Pancreas (tissue), 10 donors: ENCODE measurements around the gene DSG3. TPM values are rescaled to one million over a fixed set of nuclear protein-coding genes. Genes with fewer than 3 reads are reported as not detected.

Source experiments
- ATAC-seq, 4 donors: fragments of 200-7000 bp; cut with Tn5 transposase; one replicate each; pipeline versions ENCODE4 v1.8.0 to v1.9.1; 2020; ENCODE audit warnings: mild to moderate bottlenecking in 4 of 4, moderate library complexity in 4 of 4
- DNase-seq, 6 donors: peaks; one replicate each; pipeline ENCODE4 v3.0.0-alpha.2; 2020
- FAIRE-seq: peaks from 2 replicates; lab custom pipeline; 2012; peaks lifted over from hg19 to GRCh38; lab: Jason Lieb, UNC
- H3K27ac ChIP-seq, 4 donors: fragments of 200-600 bp; sonication (generic); 1 replicate in 3 of 4; 2 replicates in 1 of 4; pipeline versions ENCODE4 v1.5.0 to v1.8.0; 2020
- H3K27me3 ChIP-seq, 4 donors: fragments of 200-600 bp; one replicate each; pipeline ENCODE4 v1.8.0; 2021
- H3K36me3 ChIP-seq, 3 donors: fragments of 200-600 bp; sonication (generic) in 1 of 3; one replicate each; pipeline versions ENCODE4 v1.5.0 to v1.8.0; 2020 to 2021
- H3K4me1 ChIP-seq, 3 donors: fragments of 200-600 bp; one replicate each; pipeline ENCODE4 v1.8.0; 2021
- H3K4me3 ChIP-seq, 4 donors: fragments of 200-600 bp; sonication (generic) in 2 of 4; one replicate each; pipeline versions ENCODE4 v1.5.0 to v1.8.0; 2020 to 2021
- H3K9me3 ChIP-seq, 4 donors: fragments of 200-600 bp; one replicate each; pipeline ENCODE4 v1.8.0; 2021
- CTCF ChIP-seq, 4 donors: fragments of 200-600 bp; sonication (generic) in 3 of 4; IDR thresholded peaks; one replicate each; pipeline versions ENCODE4 v1.5.0 to v1.8.0; 2021; ENCODE audit warnings: antibody characterized with exemption in 4 of 4
- WGBS, 2 donors: extraction: QIAGEN DNeasy Blood & Tissue Kit; methylation state at CpG; one replicate each; pipeline ENCODE4 v1.1.7; 2013; 5-methylcytosine and 5-hydroxymethylcytosine counted together
- intact Hi-C, 3 donors: fragments of 100-400 bp; cut with DNase I; formaldehyde crosslinking; loops; one replicate each; pipeline versions ENCODE4 v1.11.1 to v1.14.2; 2022
- polyA plus RNA-seq, 2 donors: library from polyadenylated mRNA; stranded (reverse); fragments of 200-250 nt; gene quantifications; one replicate each; pipeline ENCODE4 v1.2.3, GENCODE V29; 2013
- total RNA-seq, 6 donors: library from RNA; stranded (reverse); fragmentation: NEBNext Ultra II Directional in 4 of 6; extraction: Animal tissue kit (Norgen Biotek cat#: 25700) in 4 of 6; gene quantifications; one replicate each; pipeline versions ENCODE4 v1.2.1 to v1.2.4, GENCODE V29; 2021 to 2023
- donor health status: healthy with polysubstance abuse.
- donor health status: DM: no; HTN: no; CAD: no; lungs with moderate emphysema.
- donor health status: DM: no; HTN: no; CAD: no.
- donor health status: control.
- donor health status: control.
- donor health status: Bipolar disorder and iron deficiency.
- donor health status: DM: yes; HTN: yes; CAD: no.
- donor health status: DM: no; HTN: no; CAD: no.
- donor health status: DM: no; HTN: no; CAD: no.
- donor health status: DM: yes; HTN: yes; CAD: no.

Gene DSG3
- total and polyA plus RNA-seq, 8 donors, result 0.02 TPM; not detected in 7

- no peak for TF ChIP-seq CTCF (IDR thresholded peaks at IDR 0.05)
- Histone ChIP-seq H3K4me1 (no peaks in the 10 kb centered on the region), H3K9me3 (no peaks in the 10 kb centered on the region), H3K27me3 (no peaks in the 10 kb centered on the region), H3K4me3 (no peak overlapping the region), H3K36me3 (no peaks in the 10 kb centered on the region), H3K27ac (no peak overlapping the region)
- intact Hi-C loops, result no loop called here
- DNase-seq (no peak), FAIRE-seq (no peak), ATAC-seq (no peak)
Measured at GRCh38 chr18:31445908-31446307, 1.6 kb upstream of the DSG3 start.

GRCh38 chr18:31446854-31447253 is 687 bp upstream of the DSG3 start:
- FAIRE-seq (no peak), ATAC-seq (no peak), DNase-seq (no peak)
- Histone ChIP-seq H3K4me3 (no peak overlapping the region), H3K36me3 (no peaks in the 10 kb centered on the region), H3K27me3 (no peaks in the 10 kb centered on the region), H3K9me3 (no peaks in the 10 kb centered on the region), H3K27ac (no peak overlapping the region), H3K4me1 (no peaks in the 10 kb centered on the region)
- intact Hi-C loops, result no loop called here
- WGBS, 2 donors, result 47 to 72% methylated on average over 3 of the region's 3 CpGs
- no peak for TF ChIP-seq CTCF (IDR thresholded peaks at IDR 0.05)

- FAIRE-seq, result no peak
Measured at GRCh38 chr18:31450409-31450808, 2.9 kb downstream of the DSG3 start.

GRCh38 chr18:31451625-31452024 is 4.1 kb downstream of the DSG3 start:
- no peak overlapping the region for H3K4me3 ChIP-seq
- no peak for DNase-seq
- H3K4me1 ChIP-seq, result no peaks in the 10 kb centered on the region
- intact Hi-C loops, result no loop called here
- WGBS, 2 donors, result 65 to 75% methylated on average over 1 of the region's 1 CpG
- no peaks in the 10 kb centered on the region for H3K36me3 ChIP-seq
- no peak for TF ChIP-seq CTCF (IDR thresholded peaks at IDR 0.05)
- H3K27ac ChIP-seq, result no peak overlapping the region
- no peak for ATAC-seq
- H3K9me3 ChIP-seq, result no peaks in the 10 kb centered on the region
- FAIRE-seq, result no peak
- no peaks in the 10 kb centered on the region for H3K27me3 ChIP-seq

More at GRCh38 chr18:31450409-31450808, 2.9 kb downstream of the DSG3 start:
- intact Hi-C loops, result no loop called here
- Histone ChIP-seq H3K9me3 (no peaks in the 10 kb centered on the region), H3K4me3 (no peak overlapping the region), H3K36me3 (no peaks in the 10 kb centered on the region), H3K27ac (no peak overlapping the region), H3K27me3 (no peaks in the 10 kb centered on the region), H3K4me1 (no peaks in the 10 kb centered on the region)
- ATAC-seq (no peak), DNase-seq (no peak)
- no peak for TF ChIP-seq CTCF (IDR thresholded peaks at IDR 0.05)

GRCh38 chr18:31454066-31454708 is 6.6 kb downstream of the DSG3 start:
- H3K36me3 ChIP-seq, result no peaks in the 10 kb centered on the region
- intact Hi-C loops, result no loop called here
- no peak overlapping the region for H3K27ac ChIP-seq
- no peak overlapping the region for H3K4me3 ChIP-seq
- no peaks in the 10 kb centered on the region for H3K9me3 ChIP-seq
- FAIRE-seq, result no peak
- no peak for ATAC-seq
- 56 to 86% methylated on average over 3 of the region's 3 CpGs for WGBS, 2 donors
- H3K27me3 ChIP-seq, result no peaks in the 10 kb centered on the region
- no peaks in the 10 kb centered on the region for H3K4me1 ChIP-seq
- no peak for TF ChIP-seq CTCF (IDR thresholded peaks at IDR 0.05)
- no peak for DNase-seq
